Activated CD4-positive, alpha-beta T cell treated with anti-CD3 and anti-CD28 coated beads, Interleukin-2, amount 10 ng/mL, durations not matched to agents 7 days and 5 days (primary cell): ENCODE data around the gene SEMA3G. TPM values are rescaled to one million over a fixed set of nuclear protein-coding genes. Genes with fewer than 3 reads are reported as not detected.

ENCODE experiments used
- CTCF ChIA-PET: fragments of 350-600 bp; sonication (Branson Sonifier 250); formaldehyde crosslinking; loops from one replicate; lab custom pipeline; 2021; ENCODE audit warnings: antibody characterized with exemption; lab: Charles Lee
- POLR2A ChIA-PET: fragments of 350-600 bp; sonication (Branson Sonifier 250); formaldehyde crosslinking; loops from one replicate; lab custom pipeline; 2021; ENCODE audit warnings: antibody characterized with exemption; lab: Charles Lee
- DNase-seq: peaks from one replicate; pipeline ENCODE4 v3.0.0-alpha.2; 2020
- H3K27ac Mint-ChIP-seq: one replicate; pipeline ENCODE4 v1.8.0; 2021; ENCODE audit warnings: mild to moderate bottlenecking, moderate library complexity, mixed read lengths
- H3K27me3 Mint-ChIP-seq: one replicate; pipeline ENCODE4 v1.8.0; 2021; ENCODE audit warnings: mixed read lengths
- H3K36me3 Mint-ChIP-seq: one replicate; pipeline ENCODE4 v1.8.0; 2021; ENCODE audit warnings: low read depth, mixed read lengths
- H3K4me1 Mint-ChIP-seq: one replicate; pipeline ENCODE4 v1.8.0; 2021; ENCODE audit warnings: mixed read lengths
- H3K4me3 Mint-ChIP-seq: one replicate; pipeline ENCODE4 v1.8.0; 2021; ENCODE audit warnings: mild to moderate bottlenecking, moderate library complexity, mixed read lengths
- H3K9me3 Mint-ChIP-seq: one replicate; pipeline ENCODE4 v1.8.0; 2021; ENCODE audit warnings: mixed read lengths
- total RNA-seq, 2 experiments: library from RNA; stranded (reverse); gene quantifications; one replicate each; pipeline ENCODE4 v1.2.3, GENCODE V29; 2021

Gene SEMA3G
- total RNA-seq, 2 experiments from 2014 or later: 0.15 TPM; not detected in 1

- no peak for DNase-seq
- H3K9me3 Mint-ChIP-seq: no peaks in the 10 kb centered on the region
- CTCF ChIA-PET: interaction anchor here (0.6 to 2.9 kb wide), 6 partner anchors 9 to 298 kb away, joined by 3 to 10 read pairs (median 4); partner anchors contain the start of genes NEK4 and STAB1
- no peak overlapping the region for H3K27ac Mint-ChIP-seq
- peaks cover 4% of the 10 kb centered on the region for H3K4me1 Mint-ChIP-seq
- H3K36me3 Mint-ChIP-seq: peaks cover 22% of the 10 kb centered on the region
- POLR2A ChIA-PET: no interaction called here
- H3K27me3 Mint-ChIP-seq: no peaks in the 10 kb centered on the region
- H3K4me3 Mint-ChIP-seq: no peak overlapping the region
Observed at GRCh38 chr3:52472239-52473000, 27.5 kb upstream of the SEMA3G start.

- Mint-ChIP-seq H3K4me1 (peaks cover 4% of the 10 kb centered on the region), H3K36me3 (peaks cover 22% of the 10 kb centered on the region), H3K27ac (no peak overlapping the region), H3K9me3 (no peaks in the 10 kb centered on the region), H3K4me3 (no peak overlapping the region), H3K27me3 (no peaks in the 10 kb centered on the region)
- peak; percentile 39 for DNase-seq
- CTCF ChIA-PET: interaction anchor here (0.6 to 2.9 kb wide), 7 partner anchors 10 to 299 kb away, joined by 3 to 10 read pairs (median 4); partner anchors contain the start of genes NEK4 and STAB1
- POLR2A ChIA-PET: no interaction called here
Observed at GRCh38 chr3:52471371-52472238, 26.7 kb upstream of the SEMA3G start.

GRCh38 chr3:52470920-52471319 lies 26.0 kb upstream of the SEMA3G start:
- Mint-ChIP-seq H3K4me1 (peaks cover 4% of the 10 kb centered on the region), H3K4me3 (no peak overlapping the region), H3K9me3 (no peaks in the 10 kb centered on the region), H3K27ac (no peak overlapping the region), H3K27me3 (no peaks in the 10 kb centered on the region), H3K36me3 (peaks cover 22% of the 10 kb centered on the region)
- ChIA-PET POLR2A (no interaction called here), CTCF (interaction anchor here (0.6 to 2.9 kb wide), 5 partner anchors 13 to 59 kb away, joined by 3 to 10 read pairs (median 4); partner anchors contain the start of gene STAB1)
- DNase-seq: no peak

- H3K9me3 Mint-ChIP-seq: no peaks in the 10 kb centered on the region
- peaks cover 4% of the 10 kb centered on the region for H3K4me1 Mint-ChIP-seq
- DNase-seq: no peak
- H3K36me3 Mint-ChIP-seq: peaks cover 18% of the 10 kb centered on the region
- POLR2A ChIA-PET: no interaction called here
- H3K27me3 Mint-ChIP-seq: no peaks in the 10 kb centered on the region
- H3K27ac Mint-ChIP-seq: no peak overlapping the region
- CTCF ChIA-PET: interaction anchor here (1.2 to 1.7 kb wide), 2 partner anchors 10 to 13 kb away, joined by 3 to 4 read pairs; no protein-coding TSS in a partner anchor
- no peak overlapping the region for H3K4me3 Mint-ChIP-seq
Observed at GRCh38 chr3:52469001-52469400, 24.1 kb upstream of the SEMA3G start.

- ChIA-PET CTCF (interaction anchor here (1.2 to 1.7 kb wide), 3 partner anchors 9 to 22 kb away, joined by 3 to 4 read pairs (median 3); no protein-coding TSS in a partner anchor), POLR2A (no interaction called here)
Observed at GRCh38 chr3:52468336-52468735, 23.4 kb upstream of the SEMA3G start.

GRCh38 chr3:52463416-52463815 lies 18.5 kb upstream of the SEMA3G start:
- H3K4me1 Mint-ChIP-seq: peaks cover 3% of the 10 kb centered on the region
- H3K27me3 Mint-ChIP-seq: no peaks in the 10 kb centered on the region
- POLR2A ChIA-PET: no interaction called here
- no peak overlapping the region for H3K4me3 Mint-ChIP-seq
- peaks cover 25% of the 10 kb centered on the region for H3K36me3 Mint-ChIP-seq
- DNase-seq: no peak
- H3K27ac Mint-ChIP-seq: no peak overlapping the region
- CTCF ChIA-PET: no interaction called here
- no peaks in the 10 kb centered on the region for H3K9me3 Mint-ChIP-seq

More at GRCh38 chr3:52468336-52468735, 23.4 kb upstream of the SEMA3G start:
- H3K36me3 Mint-ChIP-seq: peaks cover 16% of the 10 kb centered on the region
- H3K9me3 Mint-ChIP-seq: no peaks in the 10 kb centered on the region
- peaks cover 4% of the 10 kb centered on the region for H3K4me1 Mint-ChIP-seq
- no peak for DNase-seq
- peak overlapping the region; percentile 28 for H3K27ac Mint-ChIP-seq
- no peaks in the 10 kb centered on the region for H3K27me3 Mint-ChIP-seq
- H3K4me3 Mint-ChIP-seq: no peak overlapping the region

- no peaks in the 10 kb centered on the region for H3K9me3 Mint-ChIP-seq
- H3K27ac Mint-ChIP-seq: no peak overlapping the region
- ChIA-PET CTCF (interaction anchor here (0.9 kb wide), 1 partner anchor 15 kb away, joined by 3 read pairs; no protein-coding TSS in a partner anchor), POLR2A (no interaction called here)
- no peak for DNase-seq
- no peaks in the 10 kb centered on the region for H3K27me3 Mint-ChIP-seq
- H3K4me3 Mint-ChIP-seq: no peak overlapping the region
- peaks cover 38% of the 10 kb centered on the region for H3K36me3 Mint-ChIP-seq
- peaks cover 15% of the 10 kb centered on the region for H3K4me1 Mint-ChIP-seq
Observed at GRCh38 chr3:52461874-52462273, 17.0 kb upstream of the SEMA3G start.

- POLR2A ChIA-PET: no interaction called here
- no peak for DNase-seq
- no peaks in the 10 kb centered on the region for H3K27me3 Mint-ChIP-seq
- no peak overlapping the region for H3K4me3 Mint-ChIP-seq
- peaks cover 34% of the 10 kb centered on the region for H3K4me1 Mint-ChIP-seq
- no peak overlapping the region for H3K27ac Mint-ChIP-seq
- no peaks in the 10 kb centered on the region for H3K9me3 Mint-ChIP-seq
- H3K36me3 Mint-ChIP-seq: peaks cover 32% of the 10 kb centered on the region
- CTCF ChIA-PET: interaction anchor here (0.9 to 2.9 kb wide), 5 partner anchors 10 to 31 kb away, joined by 3 to 12 read pairs (median 7); no protein-coding TSS in a partner anchor
Observed at GRCh38 chr3:52458770-52459545, 14.1 kb upstream of the SEMA3G start.

GRCh38 chr3:52458031-52458760 lies 13.3 kb upstream of the SEMA3G start:
- ChIA-PET POLR2A (no interaction called here), CTCF (interaction anchor here (1.9 to 2.9 kb wide), 5 partner anchors 9 to 30 kb away, joined by 5 to 12 read pairs (median 7); no protein-coding TSS in a partner anchor)
- Mint-ChIP-seq H3K4me1 (peaks cover 39% of the 10 kb centered on the region), H3K27me3 (no peaks in the 10 kb centered on the region), H3K36me3 (peaks cover 31% of the 10 kb centered on the region), H3K27ac (peak overlapping the region; percentile 5), H3K4me3 (no peak overlapping the region), H3K9me3 (no peaks in the 10 kb centered on the region)
- DNase-seq: no peak

GRCh38 chr3:52456800-52457183 lies 11.9 kb upstream of the SEMA3G start:
- Mint-ChIP-seq H3K4me1 (peaks cover 39% of the 10 kb centered on the region), H3K27ac (peak overlapping the region; percentile 98), H3K27me3 (no peaks in the 10 kb centered on the region), H3K9me3 (no peaks in the 10 kb centered on the region), H3K36me3 (peaks cover 24% of the 10 kb centered on the region), H3K4me3 (peak overlapping the region; percentile 89)
- ChIA-PET CTCF (interaction anchor here (0.6 to 2.9 kb wide), 7 partner anchors 8 to 45 kb away, joined by 3 to 12 read pairs (median 6); partner anchors contain the start of gene SEMA3G), POLR2A (no interaction called here)
- no peak for DNase-seq

GRCh38 chr3:52456169-52456799 lies 11.4 kb upstream of the SEMA3G start:
- H3K4me3 Mint-ChIP-seq: peak overlapping the region; percentile 89
- H3K27me3 Mint-ChIP-seq: no peaks in the 10 kb centered on the region
- H3K36me3 Mint-ChIP-seq: peaks cover 24% of the 10 kb centered on the region
- no peak for DNase-seq
- CTCF ChIA-PET: interaction anchor here (0.6 to 2.9 kb wide), 5 partner anchors 11 to 44 kb away, joined by 3 to 10 read pairs (median 5); partner anchors contain the start of gene SEMA3G
- H3K27ac Mint-ChIP-seq: peak overlapping the region; percentile 98
- POLR2A ChIA-PET: no interaction called here
- peaks cover 39% of the 10 kb centered on the region for H3K4me1 Mint-ChIP-seq
- no peaks in the 10 kb centered on the region for H3K9me3 Mint-ChIP-seq
